HFF-Myc (cell line): ENCODE results near the gene NUP210L.
"Not testable (repeated sequence)": the region's sequence is repeated elsewhere in the genome, so short reads cannot be mapped to it uniquely, and the experiment has no call there.

Experiments
- DNase-seq: peaks from one replicate; pipeline ENCODE4 v3.0.0-alpha.2; 2011; ENCODE audit warnings: low read depth; ENCODE audit errors: extremely low read depth
- H3K4me3 ChIP-seq: replicated peaks from 2 replicates; pipeline ENCODE4 v1.5.1; 2011; ENCODE audit warnings: low read depth, mild to moderate bottlenecking, control low read depth, low read length
- CTCF ChIP-seq: IDR thresholded peaks from 2 replicates; pipeline ENCODE4 v1.5.1; 2012; ENCODE audit warnings: mild to moderate bottlenecking, low read depth, low read length, control low read depth; ENCODE audit errors: missing control alignments

The NUP210L gene

GRCh38 chr1:154019940-154020339, 134.9 kb downstream of the NUP210L start:
- no peak overlapping the region for H3K4me3 ChIP-seq
- DNase-seq, result no peak
- no peak for TF ChIP-seq CTCF

- TF ChIP-seq CTCF, result no peak
Observed at GRCh38 chr1:154019269-154019668, 135.6 kb downstream of the NUP210L start.

GRCh38 chr1:154014154-154014907, 140.5 kb downstream of the NUP210L start:
- TF ChIP-seq CTCF, result no peak
- no peak for DNase-seq
- H3K4me3 ChIP-seq, result no peak overlapping the region

More at GRCh38 chr1:154019269-154019668, 135.6 kb downstream of the NUP210L start:
- no peak overlapping the region for H3K4me3 ChIP-seq
- no peak for DNase-seq

- DNase-seq, H3K4me3 ChIP-seq: not testable (repeated sequence)
Observed at GRCh38 chr1:154012543-154012942, 142.3 kb downstream of the NUP210L start.

- no peak for DNase-seq
- H3K4me3 ChIP-seq, result no peak overlapping the region
- TF ChIP-seq CTCF, result no peak
Observed at GRCh38 chr1:154012129-154012528, 142.7 kb downstream of the NUP210L start.

GRCh38 chr1:154006136-154006535, 148.7 kb downstream of the NUP210L start:
- H3K4me3 ChIP-seq, result no peak overlapping the region
- DNase-seq, result no peak
- no peak for TF ChIP-seq CTCF

- TF ChIP-seq CTCF, result no peak
- no peak for DNase-seq
- H3K4me3 ChIP-seq, result no peak overlapping the region
Observed at GRCh38 chr1:154000420-154000819, 154.5 kb downstream of the NUP210L start.

- H3K4me3 ChIP-seq, DNase-seq: not testable (repeated sequence)
Observed at GRCh38 chr1:153996882-153997281, 158.0 kb downstream of the NUP210L start.
